GM18519 (cell line): ENCODE measurements around the gene PKD1.

ENCODE experiments used
- ATAC-seq: cut with Tn5 transposase; IDR thresholded peaks from one replicate; pipeline ENCODE4 v1.9.1; 2021; ENCODE audit warnings: mild to moderate bottlenecking, moderate library complexity; ENCODE audit not compliant: unreplicated experiment, low FRiP score

PKD1 gene

GRCh38 chr16:2091547-2092255 is 44.0 kb downstream of the PKD1 start:
- no peak for ATAC-seq

DNA sequence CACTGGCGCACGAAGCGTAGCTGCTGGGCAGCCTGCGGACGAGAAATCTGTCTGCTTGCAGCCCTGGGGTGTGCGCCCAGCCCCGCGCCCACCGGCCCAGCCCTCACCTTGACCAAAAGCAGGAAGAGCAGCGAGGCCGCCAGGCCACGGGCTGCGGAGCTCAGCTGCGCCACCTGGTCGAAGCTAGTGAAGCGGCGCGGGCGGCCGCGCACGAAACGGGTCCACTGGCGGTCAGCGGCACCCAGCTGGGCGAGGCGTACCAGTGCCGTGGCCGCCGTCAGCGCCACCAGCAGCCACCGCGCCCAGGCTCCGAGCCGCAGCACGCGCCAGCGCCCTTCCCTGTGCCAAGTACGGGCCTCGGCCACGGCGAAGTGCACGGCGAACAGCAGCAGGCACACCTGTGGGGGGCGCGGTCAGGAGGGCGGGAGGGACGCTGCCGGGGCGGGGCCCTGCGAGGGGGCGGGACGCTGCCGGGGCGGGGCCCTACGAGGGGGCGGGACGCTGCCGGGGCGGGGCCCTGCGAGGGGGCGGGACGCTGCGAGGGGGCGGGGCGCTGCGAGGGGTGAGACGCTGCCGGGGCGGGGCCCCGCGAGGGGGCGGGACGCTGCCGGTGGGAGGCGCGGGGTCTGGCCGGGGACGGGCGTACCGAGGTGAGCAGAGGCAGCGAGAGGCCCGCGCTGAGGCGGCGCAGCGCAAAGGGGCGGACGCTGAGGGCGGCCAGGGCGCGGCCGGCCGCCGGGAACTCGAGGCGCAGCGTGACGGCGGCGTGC is 44.7 kb downstream of the PKD1 start:
- ATAC-seq = no peak

DNA sequence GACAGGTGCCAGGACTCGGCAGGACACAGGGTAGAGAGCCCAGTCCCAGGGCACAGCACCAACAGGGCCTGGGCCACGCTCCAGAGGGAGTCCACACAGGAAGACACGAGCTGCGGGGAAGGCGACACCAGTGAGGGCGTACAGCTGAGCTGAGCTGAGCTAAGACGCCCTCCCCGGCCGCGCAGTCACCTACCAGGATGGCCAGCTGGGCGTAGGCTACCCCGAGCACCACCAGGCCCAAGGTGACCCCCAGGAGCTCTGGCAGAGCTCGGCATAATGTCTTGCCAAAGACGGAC is 45.3 kb downstream of the PKD1 start:
- no peak for ATAC-seq

- no peak for ATAC-seq
Measured at GRCh38 chr16:2089706-2090480, 45.8 kb downstream of the PKD1 start.

DNA sequence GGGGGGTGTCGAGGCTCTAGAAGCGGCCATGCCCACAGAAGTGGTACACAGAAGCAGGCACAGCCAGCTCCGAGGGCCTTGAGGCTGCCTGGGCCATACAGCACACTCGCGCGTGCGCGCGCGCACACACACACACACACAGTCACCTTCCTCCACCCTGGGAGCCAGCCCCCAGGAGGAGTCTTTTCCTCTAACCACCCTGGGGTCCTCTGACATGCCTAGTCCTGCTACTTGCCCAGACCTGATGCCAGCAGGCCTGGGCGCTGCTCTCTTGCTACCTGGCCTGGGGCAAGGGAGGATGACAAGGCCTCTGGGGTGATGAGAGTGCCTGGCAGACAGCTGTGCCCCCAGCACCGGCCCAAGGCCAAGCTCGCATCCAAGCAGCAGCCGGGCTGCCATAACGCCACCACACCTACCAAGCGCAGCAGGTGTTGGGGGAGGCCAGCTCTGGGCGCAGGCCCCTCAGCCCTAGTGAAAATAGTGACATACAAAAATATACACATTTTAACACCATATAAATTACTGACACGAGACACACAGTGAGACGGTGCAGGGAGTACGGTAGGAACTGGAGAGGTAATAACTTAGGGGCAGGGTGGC is 46.8 kb downstream of the PKD1 start:
- no peak for ATAC-seq

- ATAC-seq = no peak
Measured at GRCh38 chr16:2087748-2088631, 47.7 kb downstream of the PKD1 start.

- no peak for ATAC-seq
Measured at GRCh38 chr16:2086812-2087747, 48.6 kb downstream of the PKD1 start.

DNA sequence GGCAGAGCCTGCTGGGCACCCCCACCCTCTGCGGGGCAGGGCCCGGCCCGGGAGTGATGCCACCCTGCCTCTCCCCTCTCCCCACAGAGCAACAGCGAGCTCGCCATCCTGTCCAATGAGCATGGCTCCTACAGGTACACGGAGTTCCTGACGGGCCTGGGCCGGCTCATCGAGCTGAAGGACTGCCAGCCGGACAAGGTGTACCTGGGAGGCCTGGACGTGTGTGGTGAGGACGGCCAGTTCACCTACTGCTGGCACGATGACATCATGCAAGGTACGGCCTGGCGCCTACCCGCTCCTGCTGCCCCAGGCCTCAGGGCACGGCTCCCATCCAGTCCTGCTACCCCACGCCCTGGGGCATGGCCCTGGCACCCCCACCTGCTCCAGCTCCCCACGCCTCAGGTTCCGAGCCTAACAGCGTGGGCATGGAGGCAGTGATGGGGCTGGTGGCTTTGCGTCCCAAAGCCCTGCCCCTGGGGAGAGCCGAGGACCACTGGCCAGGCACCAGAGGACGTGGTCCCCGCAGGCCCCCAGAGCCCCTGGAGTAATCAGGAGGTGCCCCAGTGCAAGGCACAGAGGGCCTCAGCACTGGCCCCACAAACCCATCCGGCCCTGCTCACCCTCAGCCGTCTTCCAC is 49.5 kb downstream of the PKD1 start:
- no peak for ATAC-seq

DNA sequence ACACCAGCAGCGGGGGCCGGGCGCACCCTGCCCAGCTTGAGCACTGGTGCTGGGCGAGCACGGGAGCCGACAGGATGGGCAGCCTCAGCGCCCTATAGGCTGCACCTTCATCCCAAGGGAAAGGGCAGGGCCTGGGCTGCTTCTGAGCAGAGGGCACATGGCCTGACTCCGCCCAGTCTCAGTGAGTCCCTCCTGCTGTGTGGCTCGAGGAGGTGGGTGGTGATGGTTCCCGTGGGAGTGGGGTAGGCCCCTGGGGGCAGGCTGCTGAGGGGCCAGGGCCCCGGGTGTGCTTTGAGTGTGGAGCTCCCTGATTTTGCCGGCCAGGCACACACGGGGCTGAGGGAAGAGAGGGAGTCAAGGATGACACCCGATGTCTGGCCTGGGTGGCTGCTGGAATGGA is 50.0 kb downstream of the PKD1 start:
- no peak for ATAC-seq

- no peak for ATAC-seq
Measured at GRCh38 chr16:2084895-2085625, 50.6 kb downstream of the PKD1 start.

DNA sequence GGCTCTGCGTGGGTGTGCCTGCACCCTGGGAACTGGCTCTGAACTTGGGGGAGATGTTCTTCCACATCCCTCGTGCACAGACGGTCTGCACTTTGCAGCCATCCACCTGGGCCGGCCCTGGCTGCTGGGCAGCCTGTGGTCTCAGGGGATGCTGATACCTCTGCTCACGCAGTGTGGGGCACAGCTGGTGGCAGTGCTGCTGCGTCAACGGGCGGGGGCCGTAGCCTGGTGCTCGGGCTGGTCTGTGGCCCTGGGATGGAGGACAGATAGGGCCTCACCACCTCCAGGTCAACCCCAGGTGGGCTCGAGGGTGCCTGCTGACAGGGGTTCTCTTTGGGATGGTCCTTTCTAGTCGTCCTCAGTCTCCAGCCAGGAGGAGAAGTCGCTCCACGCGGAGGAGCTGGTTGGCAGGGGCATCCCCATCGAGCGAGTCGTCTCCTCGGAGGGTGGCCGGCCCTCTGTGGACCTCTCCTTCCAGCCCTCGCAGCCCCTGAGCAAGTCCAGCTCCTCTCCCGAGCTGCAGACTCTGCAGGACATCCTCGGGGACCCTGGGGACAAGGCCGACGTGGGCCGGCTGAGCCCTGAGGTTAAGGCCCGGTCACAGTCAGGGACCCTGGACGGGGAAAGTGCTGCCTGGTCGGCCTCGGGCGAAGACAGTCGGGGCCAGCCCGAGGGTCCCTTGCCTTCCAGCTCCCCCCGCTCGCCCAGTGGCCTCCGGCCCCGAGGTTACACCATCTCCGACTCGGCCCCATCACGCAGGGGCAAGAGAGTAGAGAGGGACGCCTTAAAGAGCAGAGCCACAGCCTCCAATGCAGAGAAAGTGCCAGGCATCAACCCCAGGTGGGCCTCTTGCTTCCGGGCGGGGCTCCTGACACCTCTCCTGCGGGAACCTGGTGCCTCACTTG is 51.6 kb downstream of the PKD1 start:
- no peak for ATAC-seq

DNA sequence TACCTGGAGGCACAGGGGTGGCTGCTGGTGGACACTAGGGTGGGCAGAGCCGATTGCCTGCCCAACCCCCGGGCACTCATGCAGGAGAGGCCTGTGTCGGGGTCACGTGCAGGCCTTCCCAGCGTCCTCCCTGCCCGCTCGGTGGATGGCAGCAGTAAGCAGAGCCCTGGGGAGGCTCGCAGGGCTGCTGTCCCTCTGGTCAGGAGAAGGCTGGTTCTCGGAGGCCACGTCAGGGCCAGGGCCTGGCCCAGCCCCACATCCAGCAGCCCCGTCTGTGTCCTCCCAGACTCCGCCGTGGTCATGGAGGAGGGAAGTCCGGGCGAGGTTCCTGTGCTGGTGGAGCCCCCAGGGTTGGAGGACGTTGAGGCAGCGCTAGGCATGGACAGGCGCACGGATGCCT is 52.3 kb downstream of the PKD1 start:
- no peak for ATAC-seq

- ATAC-seq = no peak
Measured at GRCh38 chr16:2082983-2083364, 52.7 kb downstream of the PKD1 start.

DNA sequence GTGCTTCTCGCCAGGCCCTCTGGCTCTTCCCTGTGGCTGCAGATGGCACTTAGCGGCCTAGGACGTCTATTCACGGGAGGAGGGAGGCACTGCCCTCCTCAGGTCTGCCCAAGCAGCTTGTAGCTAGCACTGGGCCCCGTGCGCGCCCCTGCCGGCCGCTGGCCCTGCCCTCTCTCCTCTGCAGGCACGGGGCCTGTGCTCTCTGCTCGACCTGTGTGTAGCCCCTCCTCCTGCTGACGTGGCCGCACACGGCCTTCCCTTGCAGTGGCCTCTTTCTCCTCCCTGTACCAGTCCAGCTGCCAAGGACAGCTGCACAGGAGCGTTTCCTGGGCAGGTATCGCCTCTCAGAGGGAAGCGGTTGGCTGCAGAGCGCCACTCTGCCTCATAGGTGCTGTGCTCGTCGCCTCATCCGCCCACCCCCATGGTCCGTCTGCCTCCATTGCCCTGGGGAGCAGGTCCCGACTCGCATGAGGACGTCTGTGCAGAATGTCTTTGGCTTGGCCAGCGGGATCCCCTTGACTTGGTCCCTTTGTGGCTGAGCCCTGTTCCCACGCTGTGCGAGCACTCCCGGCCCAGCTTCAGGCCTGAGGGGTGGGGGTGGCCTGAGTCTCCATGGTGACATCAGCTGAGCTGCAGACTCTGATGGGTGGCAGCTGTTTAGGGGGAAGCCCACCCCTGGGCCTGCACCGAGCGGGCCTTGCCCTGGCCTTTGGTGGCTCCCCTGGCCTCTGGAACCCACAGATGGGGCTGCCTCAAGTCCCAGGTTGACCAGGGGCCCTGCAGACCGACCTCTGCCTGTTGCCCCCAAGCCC is 53.3 kb downstream of the PKD1 start:
- ATAC-seq = no peak

DNA sequence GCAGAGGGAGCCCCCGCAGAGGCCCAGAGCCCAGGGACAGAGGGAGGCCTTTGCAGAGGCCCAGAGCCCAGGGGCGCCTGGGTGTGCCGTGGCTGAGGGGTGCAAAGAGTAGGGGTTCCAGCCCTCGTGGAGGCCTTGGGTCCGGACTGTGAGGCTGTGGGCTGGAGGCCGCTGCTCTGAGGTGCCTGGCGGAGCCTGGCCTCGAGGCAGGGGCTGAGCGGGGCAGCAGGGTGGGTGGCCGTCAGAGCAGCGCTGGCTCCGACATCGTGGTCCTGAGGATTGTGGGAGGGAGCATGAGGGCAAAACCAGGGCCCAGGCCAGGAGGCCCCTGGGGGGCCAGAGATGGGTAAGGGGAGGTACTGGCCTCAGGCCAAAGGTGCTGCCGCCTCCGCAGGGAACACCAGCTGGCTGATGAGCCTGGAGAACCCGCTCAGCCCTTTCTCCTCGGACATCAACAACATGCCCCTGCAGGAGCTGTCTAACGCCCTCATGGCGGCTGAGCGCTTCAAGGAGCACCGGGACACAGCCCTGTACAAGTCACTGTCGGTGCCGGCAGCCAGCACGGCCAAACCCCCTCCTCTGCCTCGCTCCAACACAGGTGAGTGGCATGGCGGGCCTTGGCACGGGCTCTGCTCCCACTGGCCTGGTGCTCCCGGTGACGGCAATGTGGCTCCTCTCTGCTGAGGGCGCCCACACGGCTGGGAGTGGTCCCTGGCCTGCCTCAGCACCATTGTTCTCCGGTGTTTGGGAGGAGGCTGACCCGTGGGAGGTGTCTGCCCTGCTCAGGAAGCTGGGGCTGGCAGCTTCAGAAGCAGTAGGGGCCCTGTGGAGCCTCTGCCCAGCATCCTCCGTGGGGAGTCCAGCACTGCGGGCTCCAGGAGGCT is 54.3 kb downstream of the PKD1 start:
- ATAC-seq = no peak
